T47D (cell line): ENCODE data around the gene NKAIN2.

Experiments
- DNase-seq, 2 experiments: peaks; one replicate each; pipeline versions ENCODE4 v3.0.0 to v3.0.0-alpha.2; 2011 to 2012; ENCODE audit warnings: low read depth in 1 of 2, low spot score in 1 of 2
- JUND ChIP-seq: IDR thresholded peaks from 2 replicates; pipeline ENCODE4 v1.6.1; 2012; ENCODE audit warnings: low read depth
- in situ Hi-C: cut with HindIII; loops from 2 replicates; pipeline ENCODE4 v1.10.0; 2016; ENCODE audit warnings: low sequenced_read_pairs, low pct_unique_long_range_greater_than_20kb

The NKAIN2 gene

DNA sequence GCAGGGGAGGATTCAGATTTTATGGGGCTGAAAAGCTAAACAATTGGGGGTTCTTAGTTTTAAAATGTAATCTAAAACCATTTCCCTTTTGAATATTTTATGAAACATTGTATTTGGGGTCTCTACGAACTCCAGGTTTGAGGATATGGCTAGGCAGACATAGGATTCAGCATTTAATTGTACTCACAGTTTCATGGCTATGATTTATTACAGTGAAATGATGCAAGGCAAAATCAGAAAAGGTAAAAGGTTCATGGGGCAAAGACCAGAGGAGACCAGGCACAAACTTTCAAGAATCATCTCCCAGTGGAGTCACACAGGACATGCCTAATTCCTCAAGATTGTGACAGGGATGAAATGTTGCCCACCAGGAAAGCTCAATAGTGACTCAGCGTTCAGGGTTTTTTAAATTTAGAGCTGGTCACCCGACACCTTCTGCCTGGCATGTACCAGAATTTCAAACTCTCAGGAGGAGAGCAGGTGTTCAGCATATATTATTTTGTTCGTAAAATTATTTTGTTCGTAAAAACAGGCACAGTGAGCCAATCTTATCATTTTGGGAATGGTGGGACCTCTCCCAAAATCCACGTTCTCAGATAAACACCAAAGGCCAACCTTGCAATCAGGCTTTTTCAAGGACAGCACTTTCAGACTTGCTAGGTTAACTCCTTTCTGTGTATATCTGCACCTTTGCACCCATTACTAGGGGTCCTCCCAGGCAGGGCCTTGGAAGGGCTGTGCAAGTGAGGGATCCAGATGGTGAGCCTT lies 270.3 kb downstream of the NKAIN2 start:
- no peak for TF ChIP-seq JUND
- no peak for DNase-seq
- in situ Hi-C loops, result no loop called here

GRCh38 chr6:124074606-124075005 lies 270.9 kb downstream of the NKAIN2 start:
- no peak for TF ChIP-seq JUND
- no peak for DNase-seq
- in situ Hi-C loops, result no loop called here

DNA sequence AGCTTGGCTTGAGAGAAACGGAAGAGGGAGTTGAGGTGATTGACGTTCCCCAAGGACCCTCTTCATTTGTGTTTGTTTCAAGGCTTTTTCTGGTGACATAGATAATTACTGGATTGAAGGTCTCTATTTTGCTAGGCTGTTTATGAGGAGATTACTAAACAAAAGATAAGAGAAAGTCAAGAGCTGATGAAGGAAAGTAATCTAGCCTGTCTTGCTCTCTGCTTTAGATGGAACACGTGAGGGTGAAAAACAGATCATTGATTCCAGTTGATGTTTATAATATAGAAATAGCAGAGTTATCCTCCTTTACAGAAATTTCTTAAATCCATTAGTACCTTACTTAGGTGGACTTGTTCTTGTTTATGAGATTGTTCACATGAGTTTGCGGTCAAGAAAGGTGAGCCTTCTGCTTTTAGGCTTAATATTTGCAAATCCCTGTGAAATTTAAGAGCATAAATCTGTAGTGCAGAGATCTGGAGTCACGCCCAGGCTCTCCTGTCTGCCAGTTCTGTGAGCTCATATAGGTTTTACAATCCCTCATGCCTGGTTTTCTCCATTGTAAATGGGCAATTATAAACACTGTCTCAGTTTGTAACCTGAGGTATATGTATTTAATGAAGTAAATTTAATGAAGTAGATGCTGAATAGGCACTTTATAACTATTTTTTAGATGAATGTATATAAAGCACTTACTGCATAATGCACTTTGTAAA lies 272.8 kb downstream of the NKAIN2 start:
- no peak for DNase-seq
- no peak for TF ChIP-seq JUND
- in situ Hi-C loops, result no loop called here

- in situ Hi-C loops, result no loop called here
- TF ChIP-seq JUND, result no peak
- no peak for DNase-seq
These were observed 274.5 kb downstream of the NKAIN2 start for GRCh38 chr6:124078169-124078568.

DNA sequence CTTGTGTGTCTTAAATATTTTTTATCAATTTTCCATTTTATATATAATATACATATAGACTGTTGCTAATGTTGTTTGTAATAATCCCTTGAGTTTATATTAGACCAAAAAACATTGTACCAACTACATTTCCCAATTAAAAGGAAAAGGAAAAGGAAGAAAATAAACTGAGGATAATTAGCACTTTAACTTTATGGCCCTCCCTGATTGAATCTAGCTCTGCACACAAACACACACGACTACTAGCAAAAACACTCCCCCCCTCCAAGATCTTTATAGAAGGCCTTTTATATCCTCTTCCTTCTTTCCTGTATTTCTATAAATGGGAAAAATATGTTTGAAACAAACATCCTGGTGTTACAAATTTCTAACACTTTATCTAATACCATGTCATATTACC lies 276.8 kb downstream of the NKAIN2 start:
- no peak for DNase-seq
- TF ChIP-seq JUND, result no peak
- in situ Hi-C loops, result no loop called here

GRCh38 chr6:124090491-124090890 lies 286.8 kb downstream of the NKAIN2 start:
- DNase-seq, result no peak
- TF ChIP-seq JUND, result no peak
- in situ Hi-C loops, result no loop called here

GRCh38 chr6:124099520-124099919 lies 295.9 kb downstream of the NKAIN2 start:
- DNase-seq, result no peak
- TF ChIP-seq JUND, result no peak
- in situ Hi-C loops, result no loop called here

DNA sequence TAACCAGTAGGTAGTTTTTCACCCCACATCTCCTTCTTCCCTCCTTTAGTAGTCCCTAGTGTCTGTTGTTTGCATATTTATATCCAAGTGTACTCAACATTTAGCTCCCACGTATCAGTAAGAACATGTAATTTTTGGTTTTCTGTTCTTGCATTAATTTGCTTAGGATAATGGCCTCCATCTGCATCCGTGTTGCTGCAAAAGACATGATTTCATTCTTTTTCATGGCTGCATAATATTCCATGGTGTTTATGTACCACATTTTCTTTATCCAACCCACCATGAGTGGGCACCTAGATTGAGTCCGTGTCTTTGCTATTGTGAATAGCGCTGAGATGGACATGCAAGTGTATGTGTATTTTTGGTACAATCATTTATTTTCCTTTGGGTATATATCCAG lies 306.8 kb downstream of the NKAIN2 start:
- DNase-seq, result no peak
- in situ Hi-C loops, result no loop called here
- no peak for TF ChIP-seq JUND

GRCh38 chr6:124119596-124119995 lies 315.9 kb downstream of the NKAIN2 start:
- no peak for DNase-seq
- TF ChIP-seq JUND, result no peak
- in situ Hi-C loops, result no loop called here

DNA sequence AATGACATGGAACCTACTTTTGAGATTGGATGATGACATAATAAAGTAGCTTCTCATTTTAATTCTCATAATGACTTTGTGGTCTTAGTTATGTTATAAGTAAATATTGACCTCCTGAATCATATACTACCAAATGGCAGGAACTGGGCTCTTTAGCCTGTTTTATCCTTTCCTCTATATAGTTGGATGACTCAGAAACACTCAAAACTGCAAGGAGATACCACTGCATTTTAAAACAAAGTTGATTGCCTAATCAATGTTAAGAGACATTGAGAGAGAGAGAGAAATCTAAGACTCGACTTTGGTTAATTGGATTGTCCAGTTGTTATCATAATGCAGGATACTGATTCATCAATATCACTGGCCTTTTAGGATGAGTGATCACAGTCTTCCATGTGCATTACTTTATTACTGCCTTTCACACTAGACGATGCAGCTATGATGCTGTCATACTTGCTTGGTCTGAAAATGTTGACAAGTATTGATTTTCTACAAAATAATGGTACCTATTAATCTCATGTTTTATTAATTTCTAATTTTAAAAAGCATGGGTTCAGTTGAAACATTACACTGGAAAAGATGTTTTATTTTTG lies 320.0 kb downstream of the NKAIN2 start:
- in situ Hi-C loops, result no loop called here
- no peak for DNase-seq
- no peak for TF ChIP-seq JUND

DNA sequence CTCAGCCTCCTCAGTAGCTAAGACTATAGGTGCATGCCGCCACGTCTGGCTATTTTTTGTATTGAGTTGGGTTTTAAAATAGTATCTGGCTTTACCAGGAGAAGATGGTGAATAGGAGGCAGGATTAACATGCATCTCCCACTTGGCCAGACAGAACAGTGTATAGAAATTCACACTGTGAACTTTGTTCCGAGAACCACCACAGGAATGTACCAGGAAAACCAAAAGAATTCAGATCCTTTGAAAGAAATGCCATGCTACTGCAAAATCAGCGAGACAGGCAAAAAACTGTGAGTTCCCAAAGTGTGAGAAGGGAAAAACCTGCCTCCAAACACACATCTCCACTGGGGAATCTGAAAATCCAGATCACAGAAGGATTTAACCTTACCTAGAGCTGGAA lies 327.6 kb downstream of the NKAIN2 start:
- DNase-seq, result peak in 1 of 2 experiments; percentile 22
- in situ Hi-C loops, result no loop called here
- no peak for TF ChIP-seq JUND

DNA sequence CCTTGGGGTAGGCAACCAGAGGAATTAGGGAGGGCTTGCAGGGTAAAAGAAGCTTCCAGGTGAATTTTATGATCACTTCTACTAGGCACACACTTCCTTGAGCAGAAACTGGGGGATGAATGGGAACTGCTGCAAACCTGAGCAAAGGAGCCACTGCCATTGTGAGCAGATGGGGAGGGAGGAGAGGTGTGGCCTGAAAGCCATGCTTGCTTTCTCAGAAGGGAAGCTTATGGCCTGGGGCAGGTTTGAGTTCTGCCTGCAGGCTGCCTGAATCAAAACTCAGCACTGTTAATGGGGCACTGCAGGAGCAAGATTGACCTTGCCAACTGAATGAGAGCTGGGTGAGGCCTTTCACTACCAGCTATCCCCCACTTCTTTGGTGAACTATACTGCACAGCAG lies 328.1 kb downstream of the NKAIN2 start:
- TF ChIP-seq JUND, result no peak
- DNase-seq, result no peak
- in situ Hi-C loops, result no loop called here

DNA sequence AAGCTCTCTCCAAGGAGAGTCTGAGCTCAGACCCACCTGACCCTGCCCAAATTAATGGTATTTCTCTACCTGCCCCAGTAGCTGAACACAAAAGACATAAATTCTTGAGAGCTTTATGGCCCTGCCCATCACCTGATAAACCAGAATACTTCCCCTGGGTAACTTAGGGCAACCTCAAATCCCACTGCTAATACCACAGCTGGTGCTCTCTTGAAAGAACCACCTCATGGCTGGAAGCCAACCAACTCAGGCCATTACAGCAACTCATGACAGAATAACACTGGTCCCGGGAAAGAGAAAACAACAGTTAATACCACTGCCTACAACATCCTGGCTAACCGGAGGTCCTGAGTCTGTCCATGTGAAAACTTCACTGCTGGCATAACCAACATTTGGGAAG lies 328.6 kb downstream of the NKAIN2 start:
- TF ChIP-seq JUND, result no peak
- in situ Hi-C loops, result no loop called here

More for the DNA sequence above, 328.6 kb downstream of the NKAIN2 start:
- DNase-seq, result no peak
